ENCODE measurements around the gene RTL10.
"Not testable (repeated sequence)": the region's sequence is repeated elsewhere in the genome, so short reads cannot be mapped to it uniquely, and the experiment has no call there.

RTL10 gene

DNA sequence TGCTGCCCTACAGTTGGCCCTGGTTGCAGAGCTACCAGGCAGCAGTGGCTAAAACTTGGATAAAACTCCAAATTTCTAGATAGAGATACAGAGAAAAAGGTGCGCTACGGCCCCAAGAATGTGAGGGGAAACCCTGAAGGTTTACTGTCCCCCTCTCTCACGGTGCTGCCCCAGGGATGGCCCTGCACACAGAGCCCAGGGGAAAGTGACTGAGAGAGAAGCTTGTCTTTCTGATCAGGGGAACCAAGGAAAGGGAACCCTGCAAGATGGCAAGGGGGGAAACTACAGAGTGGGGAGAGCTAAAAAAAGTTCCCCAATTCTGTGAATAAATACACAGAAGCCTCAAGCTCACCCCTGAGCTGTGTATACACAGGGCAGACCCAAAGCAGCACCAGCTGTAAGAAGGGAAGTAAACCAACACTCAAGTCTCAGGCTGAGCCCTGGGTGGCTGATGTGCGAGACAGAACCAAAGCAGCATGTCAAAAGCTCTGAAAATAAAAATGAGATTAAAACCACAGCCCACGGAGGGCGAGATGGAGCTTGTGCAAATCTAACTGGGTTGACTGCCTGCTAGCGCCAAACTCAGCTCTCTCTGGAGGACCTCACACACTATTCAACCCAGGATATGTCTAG, 22.1 kb downstream of the RTL10 start:
- Histone ChIP-seq H3K9me3 (ENCODE audit: control insufficient read depth in 1 of 2, low read length in 2 of 2) (no peaks in the 10 kb centered on the region), H3K27me3 (ENCODE audit: low read depth, low read length) (no peaks in the 10 kb centered on the region), H3K36me3 (ENCODE audit: control insufficient read depth in 1 of 2, insufficient read depth in 2 of 2, low read length in 2 of 2) (no peaks in the 10 kb centered on the region)

DNA sequence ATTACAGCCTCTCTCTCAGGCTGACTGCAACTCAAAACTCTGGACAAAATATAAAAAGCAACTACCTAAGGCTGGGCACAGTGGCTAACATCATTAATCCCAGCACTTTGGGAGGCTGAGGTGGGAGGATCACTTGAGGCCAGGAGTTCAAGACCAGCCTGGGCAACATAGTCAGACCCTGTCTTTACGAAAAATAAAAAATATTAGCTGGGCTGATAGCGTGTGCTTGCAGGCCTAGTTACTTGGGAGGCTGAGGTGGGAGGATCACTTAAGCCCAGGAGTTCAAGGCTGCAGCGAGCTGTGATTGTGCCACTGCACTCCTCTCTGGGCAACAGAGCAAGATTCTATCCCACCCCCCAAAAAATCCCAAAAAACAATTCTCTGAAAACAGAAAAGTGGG, 22.7 kb downstream of the RTL10 start:
- H3K27me3 ChIP-seq (ENCODE audit: low read depth, low read length); H3K4me1 ChIP-seq (ENCODE audit: control insufficient read depth in 1 of 2, insufficient read depth in 2 of 2, low read length in 2 of 2); H3K27ac ChIP-seq (ENCODE audit: low read length); H3K36me3 ChIP-seq (ENCODE audit: control insufficient read depth in 1 of 2, insufficient read depth in 2 of 2, low read length in 2 of 2); H3K4me3 ChIP-seq (ENCODE audit: low read depth in 1 of 2, low read length in 2 of 2); H3K9me3 ChIP-seq (ENCODE audit: control insufficient read depth in 1 of 2, low read length in 2 of 2): not testable (repeated sequence)

More for the DNA sequence above, 22.1 kb downstream of the RTL10 start:
- H3K4me1 ChIP-seq (ENCODE audit: control insufficient read depth in 1 of 2, insufficient read depth in 2 of 2, low read length in 2 of 2) = no peaks in the 10 kb centered on the region
- H3K27ac ChIP-seq (ENCODE audit: low read length) = no peak overlapping the region
- no peak overlapping the region for H3K4me3 ChIP-seq (ENCODE audit: low read depth in 1 of 2, low read length in 2 of 2)

DNA sequence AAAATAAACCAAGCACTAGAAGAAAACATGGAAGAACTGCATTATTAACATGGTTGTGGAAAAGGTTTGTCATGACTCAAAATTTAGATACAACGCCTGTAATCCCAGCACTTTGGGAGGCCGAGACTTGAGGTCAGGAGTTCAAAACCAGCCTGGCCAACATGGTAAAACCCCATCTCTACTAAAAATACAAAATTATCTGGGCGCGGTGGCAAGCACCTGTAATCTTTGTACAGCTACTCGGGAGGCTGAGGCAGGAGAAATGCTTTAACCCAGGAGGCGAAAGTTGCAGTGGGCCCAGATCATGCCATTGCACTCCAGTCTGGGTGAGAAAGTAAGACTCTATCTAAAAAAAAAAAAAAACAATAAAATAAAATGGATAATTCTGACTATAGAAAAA, 23.7 kb downstream of the RTL10 start:
- Histone ChIP-seq H3K27me3 (ENCODE audit: low read depth, low read length) (no peaks in the 10 kb centered on the region), H3K4me1 (ENCODE audit: control insufficient read depth in 1 of 2, insufficient read depth in 2 of 2, low read length in 2 of 2) (no peaks in the 10 kb centered on the region), H3K36me3 (ENCODE audit: control insufficient read depth in 1 of 2, insufficient read depth in 2 of 2, low read length in 2 of 2) (no peaks in the 10 kb centered on the region), H3K4me3 (ENCODE audit: low read depth in 1 of 2, low read length in 2 of 2) (no peak overlapping the region), H3K9me3 (ENCODE audit: control insufficient read depth in 1 of 2, low read length in 2 of 2) (no peaks in the 10 kb centered on the region), H3K27ac (ENCODE audit: low read length) (no peak overlapping the region)

DNA sequence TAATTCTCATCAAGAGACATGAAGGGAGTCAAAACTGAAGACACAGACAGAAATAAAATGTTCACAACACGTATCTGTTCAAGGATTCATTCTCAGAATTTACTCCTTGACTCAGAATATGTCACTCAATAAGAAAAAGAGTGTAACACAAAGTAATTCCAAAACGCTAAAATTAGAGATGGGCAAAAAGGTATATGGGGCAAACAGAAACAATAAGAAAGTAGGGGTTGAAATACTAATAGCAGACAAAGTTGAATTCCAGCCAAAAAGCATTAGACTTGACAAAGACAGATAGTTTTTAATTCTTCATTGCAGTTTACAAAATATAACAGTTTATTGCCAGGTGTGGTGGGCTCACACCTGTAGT, 26.7 kb downstream of the RTL10 start:
- no peaks in the 10 kb centered on the region for H3K36me3 ChIP-seq (ENCODE audit: control insufficient read depth in 1 of 2, insufficient read depth in 2 of 2, low read length in 2 of 2)
- no peaks in the 10 kb centered on the region for H3K27me3 ChIP-seq (ENCODE audit: low read depth, low read length)
- H3K9me3 ChIP-seq (ENCODE audit: control insufficient read depth in 1 of 2, low read length in 2 of 2) = no peaks in the 10 kb centered on the region
- H3K4me3 ChIP-seq (ENCODE audit: low read depth in 1 of 2, low read length in 2 of 2) = no peak overlapping the region
- no peaks in the 10 kb centered on the region for H3K4me1 ChIP-seq (ENCODE audit: control insufficient read depth in 1 of 2, insufficient read depth in 2 of 2, low read length in 2 of 2)
- H3K27ac ChIP-seq (ENCODE audit: low read length) = no peak overlapping the region

DNA sequence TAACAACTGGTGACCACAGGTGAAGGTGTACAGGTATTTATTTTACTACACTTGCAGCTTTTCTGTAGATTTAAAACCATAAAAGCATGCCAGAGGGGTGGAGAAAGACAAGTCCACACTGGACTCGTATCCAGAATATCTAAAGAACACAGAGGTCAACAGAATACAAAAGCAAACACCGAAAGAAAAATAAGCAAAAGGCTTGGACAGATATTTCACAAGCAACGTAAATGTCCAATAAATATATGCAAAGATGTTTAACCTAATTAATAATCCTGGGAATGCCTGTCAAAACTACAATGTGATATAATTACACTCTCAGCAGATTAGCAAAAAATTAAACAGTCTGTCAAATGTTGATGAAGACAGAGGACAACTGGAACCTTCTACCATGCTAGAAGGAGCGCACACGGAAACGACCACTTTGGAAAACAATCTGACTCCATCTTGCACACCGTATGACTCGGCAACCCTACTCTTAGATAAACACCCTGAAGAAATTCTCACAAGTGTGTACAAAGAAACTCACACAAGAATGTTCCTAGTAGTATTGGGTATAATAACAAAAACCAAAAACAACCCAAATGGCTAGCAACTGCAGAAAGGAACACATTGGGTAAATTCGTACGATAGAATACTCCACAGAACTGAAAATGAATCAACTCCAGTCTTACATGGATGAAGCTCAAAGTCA, 27.2 kb downstream of the RTL10 start:
- H3K4me1 ChIP-seq (ENCODE audit: control insufficient read depth in 1 of 2, insufficient read depth in 2 of 2, low read length in 2 of 2) = no peaks in the 10 kb centered on the region
- H3K9me3 ChIP-seq (ENCODE audit: control insufficient read depth in 1 of 2, low read length in 2 of 2) = no peaks in the 10 kb centered on the region
- H3K27ac ChIP-seq (ENCODE audit: low read length) = no peak overlapping the region
- H3K4me3 ChIP-seq (ENCODE audit: low read depth in 1 of 2, low read length in 2 of 2) = no peak overlapping the region
- no peaks in the 10 kb centered on the region for H3K36me3 ChIP-seq (ENCODE audit: control insufficient read depth in 1 of 2, insufficient read depth in 2 of 2, low read length in 2 of 2)
- H3K27me3 ChIP-seq (ENCODE audit: low read depth, low read length) = no peaks in the 10 kb centered on the region

DNA sequence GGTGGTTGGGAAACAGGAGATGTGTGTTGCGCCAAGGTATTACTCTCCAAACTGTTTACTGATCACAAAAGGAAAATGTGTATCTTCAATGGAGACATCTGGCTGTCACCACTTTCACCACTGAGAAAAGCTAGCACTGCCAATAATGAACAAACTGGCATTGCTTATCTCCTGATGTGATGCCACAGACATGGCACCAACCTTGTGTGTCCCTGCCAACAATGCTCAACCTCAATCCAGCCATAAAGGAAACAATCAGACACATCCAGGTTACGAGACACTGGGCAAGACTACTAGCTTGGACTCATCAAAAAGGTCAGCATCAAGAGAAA, 28.1 kb downstream of the RTL10 start:
- Histone ChIP-seq H3K36me3 (ENCODE audit: control insufficient read depth in 1 of 2, insufficient read depth in 2 of 2, low read length in 2 of 2) (no peaks in the 10 kb centered on the region), H3K27me3 (ENCODE audit: low read depth, low read length) (no peaks in the 10 kb centered on the region), H3K4me1 (ENCODE audit: control insufficient read depth in 1 of 2, insufficient read depth in 2 of 2, low read length in 2 of 2) (no peaks in the 10 kb centered on the region), H3K9me3 (ENCODE audit: control insufficient read depth in 1 of 2, low read length in 2 of 2) (no peaks in the 10 kb centered on the region), H3K4me3 (ENCODE audit: low read depth in 1 of 2, low read length in 2 of 2) (no peak overlapping the region), H3K27ac (ENCODE audit: low read length) (no peak overlapping the region)

DNA sequence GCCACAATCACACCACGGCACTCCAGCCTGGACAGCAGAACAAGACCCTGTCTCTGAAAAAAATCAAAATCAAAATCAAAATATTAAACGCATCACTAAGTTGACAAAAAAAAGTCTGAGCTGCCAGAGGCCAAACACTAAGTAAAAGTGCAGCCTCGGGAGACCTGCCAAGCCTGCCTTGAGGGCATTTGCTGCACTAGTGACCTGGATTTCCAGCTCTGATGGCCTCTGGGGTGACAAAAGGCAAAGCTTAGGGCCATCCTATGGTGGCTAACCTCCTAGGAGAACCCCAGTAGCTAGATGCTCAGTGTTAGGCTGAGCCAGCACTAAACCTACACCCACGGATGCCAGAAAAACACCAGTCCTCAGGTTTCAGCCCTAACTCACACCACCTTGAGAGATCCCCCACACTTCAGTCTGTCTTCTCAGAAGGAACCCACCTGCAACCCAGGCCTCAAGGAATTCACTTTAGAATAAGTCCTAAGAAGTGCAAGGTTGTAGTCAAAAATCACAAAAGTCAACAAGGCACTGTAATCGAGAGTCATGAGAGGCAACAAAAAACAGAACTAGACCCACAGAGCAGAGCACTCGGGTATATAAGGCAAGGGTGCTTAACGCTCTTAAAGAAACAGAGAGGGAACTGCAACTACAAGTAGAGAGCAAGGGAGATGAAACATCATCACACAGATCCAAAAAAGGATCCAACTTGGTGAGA, 28.6 kb downstream of the RTL10 start:
- Histone ChIP-seq H3K36me3 (ENCODE audit: control insufficient read depth in 1 of 2, insufficient read depth in 2 of 2, low read length in 2 of 2) (no peaks in the 10 kb centered on the region), H3K4me3 (ENCODE audit: low read depth in 1 of 2, low read length in 2 of 2) (no peak overlapping the region), H3K27ac (ENCODE audit: low read length) (no peak overlapping the region), H3K9me3 (ENCODE audit: control insufficient read depth in 1 of 2, low read length in 2 of 2) (no peaks in the 10 kb centered on the region), H3K27me3 (ENCODE audit: low read depth, low read length) (no peaks in the 10 kb centered on the region), H3K4me1 (ENCODE audit: control insufficient read depth in 1 of 2, insufficient read depth in 2 of 2, low read length in 2 of 2) (no peaks in the 10 kb centered on the region)

DNA sequence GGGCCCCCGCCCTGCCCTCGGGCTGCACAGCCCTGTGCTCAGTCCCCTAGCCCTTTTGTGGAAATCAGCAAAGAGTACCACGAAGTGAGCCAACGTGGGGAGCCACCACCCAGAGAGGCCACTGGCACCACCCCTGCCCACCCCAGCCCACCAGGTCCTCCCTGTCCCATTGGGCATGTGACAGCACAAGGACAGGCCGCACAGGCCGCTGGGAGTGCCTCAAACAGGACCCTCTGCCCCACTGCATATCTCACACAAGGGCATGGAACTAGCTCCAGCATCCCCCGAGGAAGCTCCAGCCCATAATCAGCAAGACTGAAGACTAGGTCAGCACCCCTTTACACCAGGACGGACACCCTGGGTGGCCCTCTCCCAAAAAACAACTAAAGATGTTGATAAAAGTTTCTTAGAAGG, 29.7 kb downstream of the RTL10 start:
- Histone ChIP-seq H3K27ac (ENCODE audit: low read length) (no peak overlapping the region), H3K27me3 (ENCODE audit: low read depth, low read length) (no peaks in the 10 kb centered on the region), H3K36me3 (ENCODE audit: control insufficient read depth in 1 of 2, insufficient read depth in 2 of 2, low read length in 2 of 2) (no peaks in the 10 kb centered on the region), H3K4me1 (ENCODE audit: control insufficient read depth in 1 of 2, insufficient read depth in 2 of 2, low read length in 2 of 2) (no peaks in the 10 kb centered on the region), H3K9me3 (ENCODE audit: control insufficient read depth in 1 of 2, low read length in 2 of 2) (no peaks in the 10 kb centered on the region), H3K4me3 (ENCODE audit: low read depth in 1 of 2, low read length in 2 of 2) (no peak overlapping the region)

DNA sequence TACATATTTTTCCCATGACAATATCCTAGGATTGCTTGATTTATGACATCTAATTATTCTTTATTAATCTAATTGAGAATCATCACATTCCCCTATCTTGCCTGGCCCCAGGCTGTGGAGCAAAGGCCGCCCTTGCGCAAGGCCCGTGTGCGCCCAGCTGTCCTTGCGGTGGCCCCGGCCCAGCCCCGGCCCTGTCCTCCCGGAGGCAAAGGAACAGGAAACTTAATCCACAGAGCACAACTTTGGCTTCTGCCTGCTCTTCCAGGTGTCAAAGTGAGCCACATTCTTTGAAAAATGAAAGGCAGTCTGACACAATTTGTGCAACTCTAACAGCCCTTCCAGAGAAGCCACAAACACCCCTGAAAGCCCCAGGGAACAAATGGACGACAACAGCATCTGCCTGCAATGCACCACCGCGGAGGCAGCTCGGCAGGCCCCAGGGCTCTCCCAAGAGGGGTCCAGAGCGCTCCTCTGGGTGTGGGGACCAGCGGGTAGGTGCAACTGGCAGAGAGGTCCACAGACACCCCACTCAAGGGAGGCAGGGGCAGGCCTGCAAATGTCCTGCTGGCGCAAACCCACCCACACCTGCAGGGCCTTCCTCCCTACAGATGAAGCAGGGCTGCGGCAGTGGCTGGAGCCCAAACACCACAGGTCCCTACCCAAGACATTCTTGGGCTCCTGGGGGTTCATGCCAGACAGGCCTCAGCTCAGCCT, 30.3 kb downstream of the RTL10 start:
- H3K4me1 ChIP-seq (ENCODE audit: control insufficient read depth in 1 of 2, insufficient read depth in 2 of 2, low read length in 2 of 2) = no peaks in the 10 kb centered on the region
- no peaks in the 10 kb centered on the region for H3K27me3 ChIP-seq (ENCODE audit: low read depth, low read length)
- H3K27ac ChIP-seq (ENCODE audit: low read length) = no peak overlapping the region
- no peaks in the 10 kb centered on the region for H3K36me3 ChIP-seq (ENCODE audit: control insufficient read depth in 1 of 2, insufficient read depth in 2 of 2, low read length in 2 of 2)
- no peaks in the 10 kb centered on the region for H3K9me3 ChIP-seq (ENCODE audit: control insufficient read depth in 1 of 2, low read length in 2 of 2)
- H3K4me3 ChIP-seq (ENCODE audit: low read depth in 1 of 2, low read length in 2 of 2) = no peak overlapping the region

DNA sequence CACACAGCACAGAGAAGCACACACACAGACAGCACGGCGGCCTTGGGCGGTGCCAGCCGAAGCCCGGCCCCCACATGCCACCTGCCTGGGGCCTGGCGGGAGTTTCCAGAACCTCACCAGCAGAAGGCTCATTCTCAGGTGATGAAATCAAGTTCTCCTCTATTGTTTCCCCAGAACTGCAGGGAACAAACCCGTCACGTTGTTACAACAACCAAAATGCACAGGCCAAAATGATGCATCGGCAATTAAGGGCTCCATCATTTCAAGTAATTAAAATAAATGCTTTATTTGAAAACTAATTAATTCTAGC, 30.8 kb downstream of the RTL10 start:
- Histone ChIP-seq H3K4me1 (ENCODE audit: control insufficient read depth in 1 of 2, insufficient read depth in 2 of 2, low read length in 2 of 2) (no peaks in the 10 kb centered on the region), H3K4me3 (ENCODE audit: low read depth in 1 of 2, low read length in 2 of 2) (no peak overlapping the region), H3K27me3 (ENCODE audit: low read depth, low read length) (no peaks in the 10 kb centered on the region), H3K27ac (ENCODE audit: low read length) (no peak overlapping the region), H3K9me3 (ENCODE audit: control insufficient read depth in 1 of 2, low read length in 2 of 2) (no peaks in the 10 kb centered on the region), H3K36me3 (ENCODE audit: control insufficient read depth in 1 of 2, insufficient read depth in 2 of 2, low read length in 2 of 2) (no peaks in the 10 kb centered on the region)

DNA sequence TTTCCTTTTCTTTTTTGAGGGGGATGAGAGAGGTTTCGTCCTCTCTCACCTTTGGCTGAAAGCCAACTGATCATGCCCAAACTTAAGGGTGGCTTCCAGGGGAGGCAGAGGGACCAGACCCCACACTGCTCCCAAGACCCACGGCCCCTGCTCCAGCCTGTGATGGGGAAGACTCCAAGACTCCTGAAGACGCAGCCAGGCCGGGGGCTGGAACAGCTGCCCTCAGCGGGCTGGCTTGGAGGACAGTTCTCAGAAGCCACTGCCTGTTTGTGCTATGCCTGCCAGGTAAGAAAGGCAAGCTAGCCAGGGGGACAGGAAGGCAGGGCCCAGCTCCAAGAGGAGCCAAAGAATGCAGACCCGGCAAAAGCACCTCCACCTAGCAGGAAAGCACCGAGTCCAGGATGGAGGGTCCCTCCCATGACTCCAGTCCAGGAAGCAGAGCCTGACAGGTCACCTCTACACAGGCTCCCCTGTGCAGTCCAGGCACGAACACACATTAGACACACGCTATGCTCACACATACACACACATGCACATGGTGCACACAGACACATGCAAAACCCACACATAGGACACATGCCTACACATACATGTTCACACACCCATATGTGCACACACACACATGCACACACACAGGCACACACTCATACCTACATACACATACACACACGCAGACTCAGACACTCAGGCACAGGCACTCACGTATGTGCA, 31.3 kb downstream of the RTL10 start:
- no peaks in the 10 kb centered on the region for H3K9me3 ChIP-seq (ENCODE audit: control insufficient read depth in 1 of 2, low read length in 2 of 2)
- no peaks in the 10 kb centered on the region for H3K27me3 ChIP-seq (ENCODE audit: low read depth, low read length)
- no peaks in the 10 kb centered on the region for H3K36me3 ChIP-seq (ENCODE audit: control insufficient read depth in 1 of 2, insufficient read depth in 2 of 2, low read length in 2 of 2)
- H3K27ac ChIP-seq (ENCODE audit: low read length) = no peak overlapping the region
- no peaks in the 10 kb centered on the region for H3K4me1 ChIP-seq (ENCODE audit: control insufficient read depth in 1 of 2, insufficient read depth in 2 of 2, low read length in 2 of 2)
- H3K4me3 ChIP-seq (ENCODE audit: low read depth in 1 of 2, low read length in 2 of 2) = no peak overlapping the region
